H1 (cell line): ENCODE data around the gene SMG1.

Experiments
- CREB1 ChIP-seq: IDR thresholded peaks from 2 replicates; pipeline ENCODE4 v1.6.1; 2012; ENCODE audit warnings: inconsistent platforms
- EP300 ChIP-seq, 2 experiments: IDR thresholded peaks; 1 replicate in 1 of 2; 2 replicates in 1 of 2; pipeline ENCODE4 v1.6.1; 2011 to 2012; ENCODE audit warnings: low read depth in 2 of 2, low read length in 2 of 2, mild to moderate bottlenecking in 2 of 2, borderline replicate concordance in 1 of 2, inconsistent platforms in 1 of 2, moderate library complexity in 1 of 2
- POLR2A ChIP-seq, 2 experiments: IDR thresholded peaks; 1 replicate in 1 of 2; 2 replicates in 1 of 2; pipeline ENCODE4 v1.6.1; 2011; ENCODE audit warnings: low read depth in 2 of 2, low read length in 2 of 2, mild to moderate bottlenecking in 2 of 2; ENCODE audit errors: control extremely low read depth in 1 of 2
- TF ChIP-seq, protein P1 (sequence below), 3 experiments: IDR thresholded peaks; 1 replicate in 2 of 3; 2 replicates in 1 of 3; pipeline versions ENCODE4 v1.5.1 to v1.6.1; 2011; ENCODE audit warnings: low read length in 3 of 3, mild to moderate bottlenecking in 3 of 3, inconsistent platforms in 2 of 3, low read depth in 1 of 3, moderate library complexity in 1 of 3; ENCODE audit not compliant: insufficient read depth in 1 of 3; ENCODE audit errors: control extremely low read depth in 1 of 3

DNA sequence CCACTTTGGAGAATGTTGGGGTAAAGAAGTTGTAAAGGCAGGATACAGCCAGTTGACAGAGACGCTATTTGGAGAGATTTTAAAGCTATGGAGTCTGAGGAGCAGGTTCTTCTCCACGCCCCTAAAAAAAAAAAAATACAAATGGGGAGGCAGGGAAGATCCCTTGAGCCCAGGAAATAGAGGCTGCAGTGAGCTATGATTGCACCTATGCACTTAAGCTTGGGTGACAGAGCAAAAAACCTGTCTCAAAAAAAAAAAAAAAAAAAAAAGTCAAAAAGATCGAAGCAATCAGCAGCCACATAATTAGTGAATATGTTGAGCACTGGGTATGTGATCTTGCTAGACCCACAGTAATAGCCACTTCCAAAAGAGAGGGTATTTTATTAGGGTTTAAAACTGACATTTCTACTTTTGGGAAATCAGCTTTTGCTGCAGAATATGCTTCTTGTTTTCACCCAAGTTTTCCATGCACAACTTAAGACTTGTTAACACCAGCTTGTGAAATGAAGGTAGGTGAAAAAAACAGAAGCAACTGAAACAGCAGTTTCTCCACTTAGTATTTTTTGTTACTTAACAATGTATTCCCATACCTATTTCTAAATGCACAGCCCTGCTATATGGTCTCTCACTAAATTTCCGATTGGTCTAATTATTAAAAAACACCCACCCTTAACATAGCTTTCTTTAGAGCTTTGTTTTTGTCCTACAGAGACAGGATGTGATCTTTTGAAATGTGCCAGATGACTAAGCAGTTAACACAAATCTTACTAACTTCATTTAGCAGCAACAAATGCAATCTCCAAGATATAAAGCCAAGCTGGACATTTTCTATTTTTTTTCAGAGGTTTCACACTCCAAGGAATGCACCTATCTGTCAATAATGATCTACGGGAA is 122.4 kb downstream of the SMG1 start:
- TF ChIP-seq CREB1 (no peak), EP300 (IDR thresholded peaks at IDR 0.05; ENCODE audit: borderline replicate concordance in 1 of 2, low read depth in 2 of 2, low read length in 2 of 2) (no peak), POLR2A (IDR thresholded peaks at IDR 0.05; ENCODE audit: control extremely low read depth in 1 of 2, low read depth in 2 of 2, low read length in 2 of 2) (no peak)
- TF ChIP-seq, protein P1, sequence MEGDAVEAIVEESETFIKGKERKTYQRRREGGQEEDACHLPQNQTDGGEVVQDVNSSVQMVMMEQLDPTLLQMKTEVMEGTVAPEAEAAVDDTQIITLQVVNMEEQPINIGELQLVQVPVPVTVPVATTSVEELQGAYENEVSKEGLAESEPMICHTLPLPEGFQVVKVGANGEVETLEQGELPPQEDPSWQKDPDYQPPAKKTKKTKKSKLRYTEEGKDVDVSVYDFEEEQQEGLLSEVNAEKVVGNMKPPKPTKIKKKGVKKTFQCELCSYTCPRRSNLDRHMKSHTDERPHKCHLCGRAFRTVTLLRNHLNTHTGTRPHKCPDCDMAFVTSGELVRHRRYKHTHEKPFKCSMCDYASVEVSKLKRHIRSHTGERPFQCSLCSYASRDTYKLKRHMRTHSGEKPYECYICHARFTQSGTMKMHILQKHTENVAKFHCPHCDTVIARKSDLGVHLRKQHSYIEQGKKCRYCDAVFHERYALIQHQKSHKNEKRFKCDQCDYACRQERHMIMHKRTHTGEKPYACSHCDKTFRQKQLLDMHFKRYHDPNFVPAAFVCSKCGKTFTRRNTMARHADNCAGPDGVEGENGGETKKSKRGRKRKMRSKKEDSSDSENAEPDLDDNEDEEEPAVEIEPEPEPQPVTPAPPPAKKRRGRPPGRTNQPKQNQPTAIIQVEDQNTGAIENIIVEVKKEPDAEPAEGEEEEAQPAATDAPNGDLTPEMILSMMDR (IDR thresholded peaks at IDR 0.05; ENCODE audit: control extremely low read depth in 1 of 3, insufficient read depth in 1 of 3, low read depth in 1 of 3, low read length in 3 of 3), result no peak
